Eye (tissue), 1 donor: ENCODE results near the gene JUP.

ENCODE experiments used
- DNase-seq: peaks from one replicate; pipeline ENCODE4 v3.0.0-alpha.2; 2015

JUP gene

GRCh38 chr17:41750862-41751261 lies 35.6 kb downstream of the JUP start:
- DNase-seq: peak; percentile 50

- DNase-seq: no peak
These were observed 38.2 kb downstream of the JUP start for GRCh38 chr17:41748275-41748674.

GRCh38 chr17:41741709-41742108 lies 44.8 kb downstream of the JUP start:
- DNase-seq: no peak

- DNase-seq: no peak
These were observed 46.0 kb downstream of the JUP start for GRCh38 chr17:41740506-41740905.

- DNase-seq: no peak
These were observed 46.7 kb downstream of the JUP start for GRCh38 chr17:41739661-41740352.

GRCh38 chr17:41738801-41739112 lies 47.8 kb downstream of the JUP start:
- DNase-seq: no peak

GRCh38 chr17:41738077-41738800 lies 48.3 kb downstream of the JUP start:
- DNase-seq: peak; percentile 96

GRCh38 chr17:41737680-41738023 lies 48.9 kb downstream of the JUP start:
- DNase-seq: no peak

GRCh38 chr17:41736983-41737679 lies 49.4 kb downstream of the JUP start:
- no peak for DNase-seq

- no peak for DNase-seq
These were observed 50.8 kb downstream of the JUP start for GRCh38 chr17:41735744-41736143.

- no peak for DNase-seq
These were observed 51.6 kb downstream of the JUP start for GRCh38 chr17:41734949-41735313.

GRCh38 chr17:41734139-41734948 lies 52.2 kb downstream of the JUP start, which contains the start of gene HAP1:
Gene HAP1, minus strand, starts transcription at chr17:41734643. Its CDS starts 9 bp downstream, at chr17:41734634.
- peak; percentile 78 for DNase-seq

GRCh38 chr17:41733348-41734138 lies 53.0 kb downstream of the JUP start:
- DNase-seq: peak; percentile 43

GRCh38 chr17:41731836-41732235 lies 54.7 kb downstream of the JUP start:
- no peak for DNase-seq

GRCh38 chr17:41730479-41730878 lies 56.0 kb downstream of the JUP start:
- DNase-seq: peak; percentile 36

GRCh38 chr17:41728056-41728455 lies 58.5 kb downstream of the JUP start:
- DNase-seq: no peak

GRCh38 chr17:41725134-41725533 lies 61.4 kb downstream of the JUP start:
- DNase-seq: no peak

- no peak for DNase-seq
These were observed 61.9 kb downstream of the JUP start for GRCh38 chr17:41724476-41725050.

- no peak for DNase-seq
These were observed 62.6 kb downstream of the JUP start for GRCh38 chr17:41723801-41724475.

GRCh38 chr17:41722231-41722630 lies 64.3 kb downstream of the JUP start:
- no peak for DNase-seq

GRCh38 chr17:41718287-41718645 lies 68.2 kb downstream of the JUP start:
- no peak for DNase-seq
